Activated naive CD4-positive, alpha-beta T cell treated with anti-CD3 and anti-CD28 coated beads, Interleukin-2, amount 50 U/mL, for 72 hours (primary cell): ENCODE measurements around the gene MUC12. TPM values are rescaled to one million over a fixed set of nuclear protein-coding genes. Genes with fewer than 3 reads are reported as not detected.
"Not testable (repeated sequence)": the region's sequence is repeated elsewhere in the genome, so short reads cannot be mapped to it uniquely, and the experiment has no call there.

Experiments
- ATAC-seq, 2 donors: fragments of 150-1000 bp; cut with Tn5 transposase; 2 replicates each; pipeline ENCODE4 v1.10.0; 2021; ENCODE audit warnings: mild to moderate bottlenecking in 2 of 2, moderate library complexity in 2 of 2
- DNase-seq, 2 donors: peaks; one replicate each; pipeline ENCODE4 v3.0.0; 2021 to 2022; ENCODE audit warnings: low spot score in 2 of 2
- H3K27ac Mint-ChIP-seq, 2 donors: one replicate each; pipeline ENCODE4 v1.8.0; 2022; ENCODE audit warnings: mild to moderate bottlenecking in 2 of 2, mixed read lengths in 2 of 2
- H3K36me3 Mint-ChIP-seq, 2 donors: one replicate each; pipeline ENCODE4 v1.8.0; 2022; ENCODE audit warnings: mixed read lengths in 2 of 2
- H3K9me3 Mint-ChIP-seq, 2 donors: one replicate each; pipeline ENCODE4 v1.8.0; 2022; ENCODE audit warnings: mixed read lengths in 2 of 2
- total RNA-seq, 2 donors: library from RNA; stranded (reverse); gene quantifications; one replicate each; pipeline ENCODE4 v1.2.3, GENCODE V29; 2022

MUC12 gene
- total RNA-seq, 2 donors from 2014 or later, result 0.34 to 0.41 TPM

GRCh38 chr7:100971111-100972001 is 2.0 kb downstream of the MUC12 start:
- H3K9me3 Mint-ChIP-seq, result peaks cover 0 to 5% of the 10 kb centered on the region in 2 donors
- ATAC-seq (no peak), DNase-seq (no peak)
- H3K27ac Mint-ChIP-seq, result peak overlapping the region in 1 of 2 donors; percentile 12
- no peaks in the 10 kb centered on the region for H3K36me3 Mint-ChIP-seq

- no peak overlapping the region for H3K27ac Mint-ChIP-seq
- DNase-seq (no peak), ATAC-seq (no peak)
Measured at GRCh38 chr7:100972002-100972347, 2.6 kb downstream of the MUC12 start.

GRCh38 chr7:100974021-100974420 is 4.7 kb downstream of the MUC12 start:
- DNase-seq (no peak), ATAC-seq (no peak)
- no peak overlapping the region for H3K27ac Mint-ChIP-seq
- H3K9me3 Mint-ChIP-seq, result peaks cover 0 to 5% of the 10 kb centered on the region in 2 donors
- no peaks in the 10 kb centered on the region for H3K36me3 Mint-ChIP-seq

More at GRCh38 chr7:100972002-100972347, 2.6 kb downstream of the MUC12 start:
- Mint-ChIP-seq H3K36me3 (no peaks in the 10 kb centered on the region), H3K9me3 (peaks cover 0 to 5% of the 10 kb centered on the region in 2 donors)

DNA sequence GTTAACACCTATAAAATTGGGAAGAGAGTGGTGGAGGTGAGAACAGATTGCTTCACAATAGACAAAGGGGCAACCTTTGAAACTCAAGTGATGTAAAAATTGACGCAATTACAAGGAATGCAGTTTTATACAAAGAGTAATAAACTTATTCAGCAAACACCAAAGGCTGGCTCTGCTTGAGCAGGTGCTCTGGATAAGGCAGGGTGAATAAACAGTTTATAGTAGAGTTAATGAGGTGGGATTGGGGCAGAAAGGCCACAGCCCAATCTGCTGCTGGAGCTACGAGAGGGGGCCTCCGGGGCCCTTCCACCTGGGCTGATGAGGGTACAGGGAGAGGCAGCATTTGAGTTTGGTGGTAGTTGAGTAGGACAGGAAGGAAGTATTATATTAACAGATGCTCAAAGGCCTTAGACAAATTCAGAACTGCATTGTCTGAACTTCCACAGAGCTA is 6.0 kb downstream of the MUC12 start:
- Mint-ChIP-seq H3K9me3 (peaks cover 0 to 5% of the 10 kb centered on the region in 2 donors), H3K27ac (no peak overlapping the region), H3K36me3 (no peaks in the 10 kb centered on the region)
- ATAC-seq, result no peak
- DNase-seq, result no peak

- no peak overlapping the region for H3K27ac Mint-ChIP-seq
- ATAC-seq (no peak), DNase-seq (peak in 1 of 2 donors; percentile 13)
- no peaks in the 10 kb centered on the region for H3K36me3 Mint-ChIP-seq
- peaks cover 0 to 5% of the 10 kb centered on the region in 2 donors for H3K9me3 Mint-ChIP-seq
Measured at GRCh38 chr7:100978300-100978699, 8.9 kb downstream of the MUC12 start.

GRCh38 chr7:100983451-100984187 is 14.3 kb downstream of the MUC12 start:
- Mint-ChIP-seq H3K36me3 (no peaks in the 10 kb centered on the region), H3K27ac (no peak overlapping the region), H3K9me3 (no peaks in the 10 kb centered on the region)
- ATAC-seq, result no peak
- no peak for DNase-seq

GRCh38 chr7:100984241-100984918 is 15.0 kb downstream of the MUC12 start:
- H3K36me3 Mint-ChIP-seq, H3K9me3 Mint-ChIP-seq, DNase-seq, H3K27ac Mint-ChIP-seq, ATAC-seq: not testable (repeated sequence)

DNA sequence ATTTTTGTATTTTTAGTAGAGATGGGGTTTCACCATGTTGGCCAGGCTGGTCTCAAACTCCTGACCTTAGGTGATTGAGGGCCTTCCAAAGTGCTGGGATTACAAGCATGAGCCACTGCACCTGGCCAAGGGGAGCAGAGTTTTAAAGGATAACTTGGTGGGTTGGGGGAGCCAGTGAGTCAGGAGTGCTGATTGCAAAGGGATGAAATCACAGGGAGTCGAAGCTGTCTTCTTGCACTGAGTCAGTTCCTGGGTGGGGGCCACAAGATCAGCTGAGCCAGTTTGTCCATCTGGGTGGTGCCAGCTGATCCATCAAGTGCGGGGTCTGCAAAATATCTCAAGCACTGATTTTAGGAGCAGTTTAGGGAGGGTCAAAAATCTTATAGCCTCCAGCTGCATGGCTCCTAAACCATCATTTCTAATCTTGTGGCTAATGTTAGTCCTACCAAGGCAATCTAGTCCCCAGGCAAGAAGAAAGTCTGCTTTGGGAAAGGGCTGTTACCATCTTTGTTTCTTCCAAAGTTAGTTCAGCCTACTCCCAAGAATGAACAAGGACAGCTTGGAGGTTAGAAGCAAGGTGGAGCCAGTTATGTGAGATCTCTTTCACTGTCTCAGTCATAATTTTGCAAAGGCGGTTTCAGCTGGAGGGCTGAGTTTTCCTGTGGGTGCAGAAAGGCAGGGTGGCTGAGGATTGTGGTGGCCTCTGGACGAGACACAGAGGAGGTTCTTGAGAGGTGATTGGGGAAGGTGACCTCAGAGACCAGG is 15.8 kb downstream of the MUC12 start:
- not testable (repeated sequence) for H3K27ac Mint-ChIP-seq, H3K9me3 Mint-ChIP-seq, DNase-seq, H3K36me3 Mint-ChIP-seq, ATAC-seq

DNA sequence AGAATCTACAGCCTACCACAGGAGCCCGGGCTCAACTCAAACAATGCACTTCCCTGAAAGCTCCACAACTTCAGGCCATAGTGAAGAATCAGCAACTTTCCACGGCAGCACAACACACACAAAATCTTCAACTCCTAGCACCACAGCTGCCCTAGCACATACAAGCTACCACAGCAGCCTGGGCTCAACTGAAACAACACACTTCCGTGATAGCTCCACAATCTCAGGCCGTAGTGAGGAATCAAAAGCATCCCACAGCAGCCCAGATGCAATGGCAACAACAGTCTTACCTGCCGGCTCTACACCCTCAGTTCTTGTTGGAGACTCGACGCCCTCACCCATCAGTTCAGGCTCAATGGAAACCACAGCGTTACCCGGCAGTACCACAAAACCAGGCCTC is 22.3 kb downstream of the MUC12 start:
- Mint-ChIP-seq H3K9me3 (no peaks in the 10 kb centered on the region), H3K36me3 (no peaks in the 10 kb centered on the region), H3K27ac (no peak overlapping the region)
- no peak for ATAC-seq
- DNase-seq, result no peak

GRCh38 chr7:100992280-100992679 is 22.9 kb downstream of the MUC12 start:
- H3K9me3 Mint-ChIP-seq, H3K36me3 Mint-ChIP-seq, H3K27ac Mint-ChIP-seq, DNase-seq, ATAC-seq: not testable (repeated sequence)

DNA sequence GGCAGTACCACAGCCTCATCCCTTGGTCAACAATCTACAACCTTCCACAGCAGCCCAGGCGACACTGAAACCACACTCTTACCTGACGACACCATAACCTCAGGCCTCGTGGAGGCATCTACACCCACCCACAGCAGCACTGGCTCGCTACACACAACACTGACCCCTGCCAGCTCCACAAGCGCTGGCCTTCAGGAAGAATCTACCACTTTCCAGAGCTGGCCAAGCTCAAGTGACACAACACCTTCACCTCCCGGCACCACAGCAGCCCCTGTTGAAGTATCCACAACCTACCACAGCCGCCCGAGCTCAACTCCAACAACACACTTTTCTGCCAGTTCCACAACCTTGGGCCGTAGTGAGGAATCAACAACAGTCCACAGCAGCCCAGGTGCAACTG is 25.3 kb downstream of the MUC12 start:
- not testable (repeated sequence) for H3K9me3 Mint-ChIP-seq, H3K36me3 Mint-ChIP-seq, H3K27ac Mint-ChIP-seq, DNase-seq, ATAC-seq

- ATAC-seq, result not testable (repeated sequence)
Measured at GRCh38 chr7:100998530-100998929, 29.2 kb downstream of the MUC12 start.

GRCh38 chr7:100999334-100999733 is 30.0 kb downstream of the MUC12 start:
- H3K9me3 Mint-ChIP-seq, result peaks cover 0 to 11% of the 10 kb centered on the region in 2 donors
- not testable (repeated sequence) for H3K36me3 Mint-ChIP-seq, DNase-seq, ATAC-seq, H3K27ac Mint-ChIP-seq

More at GRCh38 chr7:100998530-100998929, 29.2 kb downstream of the MUC12 start:
- not testable (repeated sequence) for H3K27ac Mint-ChIP-seq, DNase-seq, H3K36me3 Mint-ChIP-seq
- H3K9me3 Mint-ChIP-seq, result peaks cover 0 to 11% of the 10 kb centered on the region in 2 donors

DNA sequence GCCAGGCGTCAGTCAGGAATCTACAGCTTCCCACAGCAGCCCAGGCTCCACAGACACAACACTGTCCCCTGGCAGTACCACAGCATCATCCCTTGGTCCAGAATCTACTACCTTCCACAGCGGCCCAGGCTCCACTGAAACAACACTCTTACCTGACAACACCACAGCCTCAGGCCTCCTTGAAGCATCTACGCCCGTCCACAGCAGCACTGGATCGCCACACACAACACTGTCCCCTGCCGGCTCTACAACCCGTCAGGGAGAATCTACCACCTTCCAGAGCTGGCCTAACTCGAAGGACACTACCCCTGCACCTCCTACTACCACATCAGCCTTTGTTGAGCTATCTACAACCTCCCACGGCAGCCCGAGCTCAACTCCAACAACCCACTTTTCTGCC is 30.7 kb downstream of the MUC12 start:
- H3K36me3 Mint-ChIP-seq, ATAC-seq, H3K27ac Mint-ChIP-seq: not testable (repeated sequence)
- peak in 1 of 2 donors; percentile 19 for DNase-seq
- peaks cover 0 to 11% of the 10 kb centered on the region in 2 donors for H3K9me3 Mint-ChIP-seq

- H3K27ac Mint-ChIP-seq, H3K36me3 Mint-ChIP-seq, ATAC-seq: not testable (repeated sequence)
- DNase-seq, result peak in 1 of 2 donors; percentile 61
- H3K9me3 Mint-ChIP-seq, result peaks cover 0 to 11% of the 10 kb centered on the region in 2 donors
Measured at GRCh38 chr7:101002333-101002732, 33.0 kb downstream of the MUC12 start.

- not testable (repeated sequence) for H3K9me3 Mint-ChIP-seq, ATAC-seq, DNase-seq, H3K36me3 Mint-ChIP-seq, H3K27ac Mint-ChIP-seq
Measured at GRCh38 chr7:101007361-101007760, 38.0 kb downstream of the MUC12 start.
